ENCODE data around the gene NAPA. TPM values are rescaled to one million over a fixed set of nuclear protein-coding genes. Genes with fewer than 3 reads are reported as not detected.

The NAPA gene
- total and polyA plus RNA-seq, 2 experiments from 2014 or later = 62.5 to 173 TPM

DNA sequence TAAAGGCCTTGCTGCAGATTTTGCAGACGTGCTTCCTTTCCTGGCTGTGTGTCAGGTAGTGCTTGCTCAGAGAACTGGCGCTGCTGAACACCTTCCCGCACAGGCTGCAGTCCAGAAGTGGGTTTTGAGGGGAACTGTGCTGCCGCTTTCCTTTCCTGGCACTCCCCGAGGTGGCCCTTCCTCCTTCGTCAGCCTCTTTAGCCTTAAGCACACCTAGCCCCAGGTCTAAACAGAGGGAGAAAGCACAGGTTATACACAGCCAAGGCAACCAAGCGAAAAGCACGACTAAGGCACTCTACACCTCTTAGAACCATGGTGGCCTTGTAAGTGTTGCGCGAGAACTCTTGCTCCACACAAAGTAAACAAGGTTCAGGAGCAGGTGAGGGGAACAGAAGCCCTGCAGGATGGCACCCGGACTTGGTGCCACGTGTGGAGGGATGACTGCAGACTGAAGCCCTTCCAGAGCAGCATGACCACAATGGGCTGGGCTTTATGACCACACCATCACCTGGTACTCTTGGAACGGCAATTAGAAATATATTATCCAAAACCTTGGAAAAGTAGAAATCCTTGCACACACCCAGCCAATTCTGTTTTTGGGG lies 34.5 kb upstream of the NAPA start:
- no peak overlapping the region for H3K4me3 ChIP-seq
- H3K4me1 ChIP-seq (ENCODE audit: low read depth) = no peaks in the 10 kb centered on the region
- TF ChIP-seq, protein P1, sequence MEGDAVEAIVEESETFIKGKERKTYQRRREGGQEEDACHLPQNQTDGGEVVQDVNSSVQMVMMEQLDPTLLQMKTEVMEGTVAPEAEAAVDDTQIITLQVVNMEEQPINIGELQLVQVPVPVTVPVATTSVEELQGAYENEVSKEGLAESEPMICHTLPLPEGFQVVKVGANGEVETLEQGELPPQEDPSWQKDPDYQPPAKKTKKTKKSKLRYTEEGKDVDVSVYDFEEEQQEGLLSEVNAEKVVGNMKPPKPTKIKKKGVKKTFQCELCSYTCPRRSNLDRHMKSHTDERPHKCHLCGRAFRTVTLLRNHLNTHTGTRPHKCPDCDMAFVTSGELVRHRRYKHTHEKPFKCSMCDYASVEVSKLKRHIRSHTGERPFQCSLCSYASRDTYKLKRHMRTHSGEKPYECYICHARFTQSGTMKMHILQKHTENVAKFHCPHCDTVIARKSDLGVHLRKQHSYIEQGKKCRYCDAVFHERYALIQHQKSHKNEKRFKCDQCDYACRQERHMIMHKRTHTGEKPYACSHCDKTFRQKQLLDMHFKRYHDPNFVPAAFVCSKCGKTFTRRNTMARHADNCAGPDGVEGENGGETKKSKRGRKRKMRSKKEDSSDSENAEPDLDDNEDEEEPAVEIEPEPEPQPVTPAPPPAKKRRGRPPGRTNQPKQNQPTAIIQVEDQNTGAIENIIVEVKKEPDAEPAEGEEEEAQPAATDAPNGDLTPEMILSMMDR (IDR thresholded peaks at IDR 0.05; ENCODE audit: low read depth, low read length) = no peak
- no peak for DNase-seq (ENCODE audit: low read depth in 1 of 2, low spot score in 1 of 2)
- H3K36me3 ChIP-seq = no peaks in the 10 kb centered on the region
- H3K9me3 ChIP-seq (ENCODE audit: low read depth) = no peaks in the 10 kb centered on the region
- H3K27ac ChIP-seq = no peak overlapping the region
- no peaks in the 10 kb centered on the region for H3K27me3 ChIP-seq

DNA sequence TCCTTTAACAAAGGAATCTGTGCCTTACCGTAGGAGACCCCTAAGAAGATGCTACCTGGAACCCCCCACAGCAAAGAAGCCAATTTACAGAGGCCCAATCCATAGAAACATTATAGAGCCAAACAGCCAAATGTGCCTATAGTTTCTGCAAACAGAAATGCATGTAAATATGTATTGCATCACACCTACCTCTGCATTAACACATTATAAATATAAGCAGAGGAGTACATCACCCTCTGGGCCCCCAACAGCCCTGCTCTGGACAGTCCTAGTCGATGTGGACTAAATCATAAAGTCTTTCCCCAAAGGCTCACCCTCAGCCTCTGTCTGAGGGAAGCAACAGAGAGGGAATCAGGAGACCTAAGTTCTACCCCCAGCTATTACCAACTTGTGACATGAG lies 32.3 kb upstream of the NAPA start:
- no peak for DNase-seq (ENCODE audit: low read depth in 1 of 2, low spot score in 1 of 2)
- Histone ChIP-seq H3K4me3 (no peak overlapping the region), H3K9me3 (ENCODE audit: low read depth) (no peaks in the 10 kb centered on the region), H3K27ac (no peak overlapping the region), H3K27me3 (no peaks in the 10 kb centered on the region), H3K36me3 (no peaks in the 10 kb centered on the region), H3K4me1 (ENCODE audit: low read depth) (peaks cover 2% of the 10 kb centered on the region)
- TF ChIP-seq, protein P1 (IDR thresholded peaks at IDR 0.05; ENCODE audit: low read depth, low read length) = no peak

DNA sequence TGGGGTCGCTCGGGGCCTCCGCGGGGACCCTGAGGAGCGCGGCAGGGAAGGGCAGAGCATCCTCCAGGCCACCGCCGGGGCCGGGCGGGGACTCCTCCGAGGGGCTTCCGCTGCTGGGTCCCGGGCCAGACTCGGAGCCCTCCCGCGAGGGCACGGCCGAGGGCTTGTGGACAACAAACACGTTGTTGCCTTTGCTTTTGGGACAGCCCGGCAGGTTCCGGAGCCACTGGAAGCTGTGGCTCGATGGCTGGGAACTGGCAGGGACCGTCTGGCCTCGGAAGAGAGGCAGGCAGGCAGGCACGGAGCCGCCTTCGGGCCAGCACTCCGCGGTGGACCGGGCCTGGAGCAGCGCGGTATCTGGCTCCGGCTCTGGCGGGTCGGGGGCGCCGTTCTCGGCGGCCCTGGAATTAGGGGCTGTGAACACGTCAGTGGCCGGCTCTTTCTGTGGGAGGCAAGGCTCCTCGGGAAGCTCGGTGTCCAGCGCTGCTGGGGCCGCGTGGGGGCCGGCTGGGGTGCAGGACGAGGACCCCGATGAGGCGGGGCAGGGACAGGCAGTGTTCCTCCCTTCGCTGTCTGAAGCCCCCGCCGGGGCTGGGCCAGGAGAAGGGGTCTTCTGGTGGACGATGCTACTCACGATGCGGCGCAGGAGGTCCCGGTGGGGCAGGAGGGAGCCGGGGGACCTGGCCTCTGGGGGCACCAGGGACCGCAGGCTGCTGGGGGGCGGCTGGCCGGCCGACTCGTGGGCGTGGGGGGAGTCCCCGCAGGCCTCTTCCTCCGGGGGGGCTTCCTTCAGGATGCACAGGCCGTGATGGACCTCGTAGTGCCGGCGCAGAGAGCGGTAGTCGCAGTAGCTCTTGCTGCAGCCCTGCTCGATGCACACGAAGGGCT lies 30.4 kb upstream of the NAPA start:
- H3K27me3 ChIP-seq = no peaks in the 10 kb centered on the region
- H3K4me3 ChIP-seq = no peak overlapping the region
- no peak for DNase-seq (ENCODE audit: low read depth in 1 of 2, low spot score in 1 of 2)
- TF ChIP-seq, protein P1 (IDR thresholded peaks at IDR 0.05; ENCODE audit: low read depth, low read length) = no peak
- no peaks in the 10 kb centered on the region for H3K36me3 ChIP-seq
- no peak overlapping the region for H3K27ac ChIP-seq
- H3K4me1 ChIP-seq (ENCODE audit: low read depth) = peaks cover 10% of the 10 kb centered on the region
- H3K9me3 ChIP-seq (ENCODE audit: low read depth) = no peaks in the 10 kb centered on the region

DNA sequence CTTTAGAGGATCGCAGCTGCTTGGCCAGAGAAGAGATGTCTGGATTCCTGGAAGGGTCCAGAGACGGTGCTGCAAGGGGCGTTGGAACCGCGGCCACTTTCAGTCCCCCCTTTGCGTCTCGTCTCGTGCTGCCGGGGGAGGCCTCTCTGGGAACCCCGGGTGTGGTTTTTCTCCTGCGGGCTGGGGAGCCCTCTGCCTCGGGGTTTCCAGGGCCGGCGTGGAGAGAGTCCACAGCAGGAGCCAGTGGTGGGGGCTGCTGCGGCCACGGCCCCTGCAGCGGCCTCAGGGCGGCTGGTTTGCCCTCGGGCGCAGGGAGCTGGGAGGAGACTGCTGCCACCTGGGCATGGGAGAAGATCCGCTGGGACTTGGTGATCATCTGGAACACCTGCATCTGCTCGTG lies 29.6 kb upstream of the NAPA start:
- Histone ChIP-seq H3K36me3 (no peaks in the 10 kb centered on the region), H3K4me3 (no peak overlapping the region), H3K4me1 (ENCODE audit: low read depth) (peaks cover 10% of the 10 kb centered on the region), H3K9me3 (ENCODE audit: low read depth) (no peaks in the 10 kb centered on the region), H3K27me3 (no peaks in the 10 kb centered on the region), H3K27ac (no peak overlapping the region)
- TF ChIP-seq, protein P1 (IDR thresholded peaks at IDR 0.05; ENCODE audit: low read depth, low read length) = no peak
- DNase-seq (ENCODE audit: low read depth in 1 of 2, low spot score in 1 of 2) = no peak

DNA sequence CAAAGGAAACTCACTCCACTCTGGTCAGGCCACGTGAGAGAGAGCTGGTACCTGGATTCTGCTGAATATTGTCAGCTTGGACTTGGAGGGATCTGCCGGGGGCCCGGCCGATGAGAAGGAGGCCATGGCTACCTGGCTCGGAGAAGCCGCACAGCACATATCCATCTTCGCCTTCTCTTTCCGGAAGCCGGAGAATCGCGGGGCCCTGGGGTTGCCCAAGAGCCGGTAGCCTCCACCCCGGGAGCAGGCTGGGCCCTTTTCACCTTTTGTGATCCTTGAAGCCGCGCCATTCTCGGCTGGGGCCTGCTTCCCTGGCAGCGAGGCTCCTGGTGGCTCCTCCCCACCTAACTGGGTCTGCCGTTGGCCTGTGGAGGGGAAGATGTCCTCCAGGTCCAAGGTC lies 29.2 kb upstream of the NAPA start:
- H3K9me3 ChIP-seq (ENCODE audit: low read depth) = no peaks in the 10 kb centered on the region
- H3K4me3 ChIP-seq = no peak overlapping the region
- peaks cover 10% of the 10 kb centered on the region for H3K4me1 ChIP-seq (ENCODE audit: low read depth)
- no peak overlapping the region for H3K27ac ChIP-seq
- no peaks in the 10 kb centered on the region for H3K36me3 ChIP-seq
- no peak for DNase-seq (ENCODE audit: low read depth in 1 of 2, low spot score in 1 of 2)
- TF ChIP-seq, protein P1 (IDR thresholded peaks at IDR 0.05; ENCODE audit: low read depth, low read length) = no peak
- no peaks in the 10 kb centered on the region for H3K27me3 ChIP-seq

Measured in cardiac muscle cell (in vitro differentiated cells and primary cell).